ENCODE data around the gene SPRYD7.
"Not testable (repeated sequence)": the region's sequence is repeated elsewhere in the genome, so short reads cannot be mapped to it uniquely, and the experiment has no call there.

SPRYD7 gene

DNA sequence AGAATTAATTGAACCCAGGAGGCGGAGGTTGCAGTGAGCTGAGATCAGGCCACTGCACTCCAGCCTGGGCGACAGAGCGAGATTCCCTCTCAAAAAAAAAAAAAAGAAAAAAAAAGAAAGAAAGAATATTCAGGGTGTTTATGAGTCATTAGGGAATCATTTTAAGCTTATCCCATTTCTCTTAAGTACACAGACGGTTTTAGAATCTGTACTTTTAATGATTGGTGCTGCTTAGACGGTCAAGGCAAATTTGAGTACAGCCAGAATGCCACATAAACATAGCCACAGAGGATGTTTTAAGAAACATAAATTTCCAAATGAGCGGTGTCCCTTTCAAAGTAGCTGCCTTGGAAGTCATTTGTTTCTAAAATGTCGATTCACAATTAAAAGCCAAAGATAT lies 2.6 kb downstream of the SPRYD7 start:
- no peak for TF ChIP-seq CTCF (conservative IDR thresholded peaks at IDR 0.05; ENCODE audit: low read length)
- no peak overlapping the region for H3K4me3 ChIP-seq (ENCODE audit: low read length)
- DNase-seq (ENCODE audit: low read depth), result no peak

DNA sequence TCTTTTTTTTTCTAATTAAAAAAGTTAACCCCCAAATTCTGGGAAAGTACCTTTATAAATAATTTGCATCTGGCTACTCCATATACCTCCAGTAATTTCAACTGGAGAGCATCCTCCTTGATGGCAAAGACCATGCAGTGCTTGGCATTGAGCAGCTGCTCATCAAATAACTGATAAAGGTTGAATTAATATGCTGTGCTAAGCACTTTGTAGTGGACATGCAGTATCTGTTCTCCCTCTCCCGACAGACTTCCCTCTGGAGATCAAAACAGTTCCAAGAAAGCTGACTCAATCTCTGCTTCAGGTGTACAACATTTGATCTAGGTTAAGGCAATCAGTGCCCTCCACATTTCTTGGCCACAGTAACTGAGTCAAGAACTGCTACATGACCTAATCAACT lies 3.3 kb downstream of the SPRYD7 start:
- no peak overlapping the region for H3K4me3 ChIP-seq (ENCODE audit: low read length)
- no peak for TF ChIP-seq CTCF (conservative IDR thresholded peaks at IDR 0.05; ENCODE audit: low read length)
- no peak for DNase-seq (ENCODE audit: low read depth)

- no peak for TF ChIP-seq CTCF (conservative IDR thresholded peaks at IDR 0.05; ENCODE audit: low read length)
- H3K4me3 ChIP-seq (ENCODE audit: low read length), result no peak overlapping the region
- DNase-seq (ENCODE audit: low read depth), result no peak
Measured at GRCh38 chr13:49932066-49932465, 4.1 kb downstream of the SPRYD7 start.

DNA sequence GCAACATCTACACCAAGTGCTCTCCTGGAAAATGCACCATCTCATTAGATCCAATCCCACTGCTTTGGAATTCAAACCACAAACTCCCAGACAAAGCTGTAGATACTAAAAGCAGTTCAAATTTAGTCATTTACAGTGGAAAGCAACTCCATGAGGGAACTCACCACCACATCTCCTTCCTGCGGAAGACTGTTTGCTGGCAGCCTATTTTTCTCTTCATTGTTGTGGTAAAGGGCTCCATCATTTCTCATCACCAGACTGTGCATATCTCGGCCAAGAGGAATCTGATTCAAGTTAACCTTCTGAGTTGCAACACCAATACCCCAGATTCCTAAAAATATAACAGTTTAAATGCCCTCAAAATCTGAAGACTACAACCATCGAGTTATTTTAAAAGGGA lies 8.4 kb downstream of the SPRYD7 start:
- DNase-seq (ENCODE audit: low read depth), result peak; percentile 93
- no peak for TF ChIP-seq CTCF (conservative IDR thresholded peaks at IDR 0.05; ENCODE audit: low read length)
- no peak overlapping the region for H3K4me3 ChIP-seq (ENCODE audit: low read length)

- no peak overlapping the region for H3K4me3 ChIP-seq (ENCODE audit: low read length)
- TF ChIP-seq CTCF (conservative IDR thresholded peaks at IDR 0.05; ENCODE audit: low read length), result no peak
- DNase-seq (ENCODE audit: low read depth), result no peak
Measured at GRCh38 chr13:49925881-49926418, 10.2 kb downstream of the SPRYD7 start.

DNA sequence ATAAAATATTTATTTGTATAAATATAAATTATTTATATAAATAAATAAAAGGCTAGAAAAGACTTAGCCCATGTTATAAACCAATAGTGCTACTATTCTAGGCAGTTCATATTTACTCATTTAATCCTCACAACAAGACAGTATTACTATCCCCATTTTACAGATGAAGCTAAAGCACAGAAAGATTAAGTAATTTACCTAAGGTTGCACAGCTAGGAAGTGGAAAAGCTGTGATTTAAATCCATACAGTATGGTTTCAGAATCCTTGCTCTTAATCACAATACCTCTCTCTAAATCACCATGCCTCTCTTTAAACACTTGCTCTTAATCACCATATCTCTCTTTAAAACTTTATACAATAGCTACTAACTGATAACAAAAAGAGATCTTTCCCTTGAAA lies 13.8 kb downstream of the SPRYD7 start:
- H3K4me3 ChIP-seq (ENCODE audit: low read length), result no peak overlapping the region
- TF ChIP-seq CTCF (conservative IDR thresholded peaks at IDR 0.05; ENCODE audit: low read length), result no peak
- DNase-seq (ENCODE audit: low read depth), result no peak

GRCh38 chr13:49920969-49921368 lies 15.2 kb downstream of the SPRYD7 start:
- DNase-seq (ENCODE audit: low read depth); H3K4me3 ChIP-seq (ENCODE audit: low read length): not testable (repeated sequence)

DNA sequence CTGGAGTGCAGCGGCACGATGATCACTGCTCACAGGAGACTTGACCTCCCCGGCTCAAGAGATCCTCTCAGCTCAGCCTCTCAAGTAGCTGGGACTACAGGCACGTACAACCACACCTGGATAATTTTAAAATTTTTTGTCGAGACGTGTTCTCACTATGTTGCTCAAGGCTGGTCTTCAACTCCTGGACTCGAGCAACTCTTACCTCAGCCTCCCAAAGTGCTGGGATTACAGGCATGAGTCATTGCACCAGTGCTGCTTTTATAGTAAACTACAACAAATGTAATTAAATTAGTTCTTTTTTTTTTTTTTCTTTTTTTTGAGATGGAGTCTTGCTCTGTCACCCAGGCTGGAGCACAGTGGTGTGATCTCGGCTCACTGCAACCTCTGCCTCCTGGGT lies 18.0 kb downstream of the SPRYD7 start:
- not testable (repeated sequence) for H3K4me3 ChIP-seq (ENCODE audit: low read length); DNase-seq (ENCODE audit: low read depth)

All from AG10803 (cell line).